Small intestine (tissue), 7 donors: ENCODE results near the gene PRKAG2. TPM values are rescaled to one million over a fixed set of nuclear protein-coding genes. Genes with fewer than 3 reads are reported as not detected.
A peak's percentile ranks its signal among the peaks of the same experiment; 100 is the strongest.

Experiments
- DNase-seq, 2 donors: peaks; one replicate each; pipeline versions ENCODE4 v3.0.0 to v3.0.0-alpha.2; 2013
- FAIRE-seq: peaks from 2 replicates; lab custom pipeline; 2012; peaks lifted over from hg19 to GRCh38; lab: Jason Lieb, UNC
- H3K27ac ChIP-seq, 3 donors: one replicate each; pipeline ENCODE4 v1.5.1; 2013; ENCODE audit warnings: low read length in 2 of 3, mild to moderate bottlenecking in 2 of 3, control low read depth in 1 of 3, inconsistent platforms in 1 of 3, low read depth in 1 of 3, moderate library complexity in 1 of 3
- H3K27me3 ChIP-seq, 3 donors: one replicate each; pipeline ENCODE4 v1.6.1; 2013; ENCODE audit warnings: low read length in 3 of 3, inconsistent platforms in 1 of 3; ENCODE audit not compliant: control insufficient read depth in 3 of 3, insufficient read depth in 3 of 3
- H3K36me3 ChIP-seq, 3 donors: one replicate each; pipeline ENCODE4 v1.6.1; 2013; ENCODE audit warnings: low read length in 3 of 3, inconsistent platforms in 1 of 3, low read depth in 1 of 3, mild to moderate bottlenecking in 1 of 3, moderate library complexity in 1 of 3; ENCODE audit not compliant: control insufficient read depth in 3 of 3, insufficient read depth in 2 of 3
- H3K4me1 ChIP-seq, 3 donors: one replicate each; pipeline ENCODE4 v1.6.1; 2013; ENCODE audit warnings: low read length in 2 of 3, inconsistent platforms in 1 of 3, low read depth in 1 of 3, mild to moderate bottlenecking in 1 of 3, moderate library complexity in 1 of 3; ENCODE audit not compliant: control insufficient read depth in 3 of 3, insufficient read depth in 2 of 3
- H3K4me3 ChIP-seq, 3 donors: one replicate each; pipeline ENCODE4 v1.5.1; 2013; ENCODE audit warnings: low read length in 3 of 3, control low read depth in 1 of 3, inconsistent platforms in 1 of 3, low read depth in 1 of 3, mild to moderate bottlenecking in 1 of 3, moderate library complexity in 1 of 3
- H3K9me3 ChIP-seq, 2 donors: one replicate each; pipeline ENCODE4 v1.6.1; 2013; ENCODE audit warnings: low read depth in 1 of 2, low read length in 1 of 2; ENCODE audit not compliant: control insufficient read depth in 2 of 2, insufficient read depth in 1 of 2
- WGBS, 3 donors: extraction: QIAGEN DNeasy Blood & Tissue Kit; methylation state at CpG; one replicate each; pipeline ENCODE4 v1.1.7; 2013; 5-methylcytosine and 5-hydroxymethylcytosine counted together
- polyA plus RNA-seq, 4 donors: library from polyadenylated mRNA; stranded (reverse) in 3 of 4; unstranded in 1 of 4; fragments of 200-250 nt in 3 of 4; fragments of 120-200 nt in 1 of 4; gene quantifications; one replicate each; pipeline versions ENCODE4 v1.2.1 to v1.2.3, GENCODE V29; 2013
- donor health status: healthy with polysubstance abuse.
- donor health status: control.
- donor health status: control.
- donor health status: Bipolar disorder and iron deficiency.
- donor health status: healthy.

The PRKAG2 gene
- polyA plus RNA-seq, 4 donors: 26.3 to 57.9 (median 49.4) TPM

DNA sequence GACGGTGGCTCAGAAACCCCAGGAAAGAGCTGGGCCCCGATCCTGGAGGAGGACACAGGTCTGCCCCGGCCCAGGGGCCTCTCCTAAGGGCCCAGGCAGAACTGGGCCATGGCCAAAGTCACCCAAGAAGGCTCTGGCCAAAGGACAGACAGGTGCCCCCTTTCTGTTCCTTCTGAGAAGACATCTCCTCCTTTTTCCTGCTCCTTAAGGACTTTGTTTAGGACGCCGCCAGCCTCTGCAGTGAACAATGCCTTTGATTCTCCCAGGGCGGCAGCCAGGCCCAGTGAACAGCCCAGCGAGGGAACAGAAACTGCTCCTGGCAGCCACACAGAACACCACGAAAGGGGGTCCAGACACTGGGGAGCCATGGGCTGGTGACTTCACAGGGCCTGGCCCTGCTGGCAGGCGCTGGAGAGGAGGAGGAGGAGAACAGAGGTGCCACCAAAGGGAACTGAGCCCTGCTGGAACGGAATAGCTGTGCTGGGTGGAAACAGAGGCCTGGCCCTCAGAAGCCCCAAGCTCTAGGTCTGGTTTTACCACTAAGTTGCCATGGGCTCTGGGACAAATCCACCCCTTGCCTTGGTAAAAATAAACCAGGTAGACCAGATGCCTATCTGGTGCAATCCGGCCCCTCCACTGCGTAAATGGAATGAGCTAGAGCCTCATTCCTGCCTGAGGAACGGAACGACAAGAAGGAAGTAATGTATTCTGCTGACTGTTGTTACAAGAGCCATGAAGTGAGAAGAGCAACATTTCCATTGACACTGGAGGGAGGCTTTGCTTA is 193.9 kb downstream of the PRKAG2 start:
- H3K4me3 ChIP-seq: no peak overlapping the region
- WGBS, 3 donors: 84 to 90% (median 85%) methylated on average over 14 of the region's 14 CpGs
- peaks cover 0 to 58% (median 0%) of the 10 kb centered on the region in 3 donors for H3K36me3 ChIP-seq
- H3K9me3 ChIP-seq: no peaks in the 10 kb centered on the region
- peaks cover 2 to 19% (median 3%) of the 10 kb centered on the region in 3 donors for H3K4me1 ChIP-seq
- no peak for DNase-seq
- no peak overlapping the region for H3K27ac ChIP-seq
- no peak for FAIRE-seq
- H3K27me3 ChIP-seq: no peaks in the 10 kb centered on the region

DNA sequence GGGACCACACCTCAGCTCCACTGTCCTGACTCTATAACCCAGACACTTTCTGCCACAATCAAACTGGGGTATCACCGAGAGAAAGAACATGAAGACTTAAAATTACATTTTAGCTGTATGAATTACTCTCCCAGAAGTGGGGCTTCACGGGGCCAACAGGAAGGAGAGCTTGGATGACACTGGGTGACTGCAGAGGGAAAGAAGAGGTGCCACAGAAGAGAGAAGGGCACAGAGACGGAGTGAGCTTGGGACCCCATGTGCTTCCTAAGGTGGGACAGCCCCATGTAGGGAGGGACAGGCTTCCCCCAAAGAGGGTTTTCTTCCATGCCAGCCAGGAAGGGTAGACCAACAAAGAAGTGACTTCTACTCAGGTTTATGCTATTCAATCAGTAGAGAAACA is 195.2 kb downstream of the PRKAG2 start:
- WGBS, 3 donors: 90 to 93% (median 90%) methylated on average over 3 of the region's 3 CpGs
- peaks cover 0 to 58% (median 0%) of the 10 kb centered on the region in 3 donors for H3K36me3 ChIP-seq
- no peaks in the 10 kb centered on the region for H3K27me3 ChIP-seq
- no peak overlapping the region for H3K4me3 ChIP-seq
- peaks cover 0 to 6% (median 2%) of the 10 kb centered on the region in 3 donors for H3K4me1 ChIP-seq
- H3K27ac ChIP-seq: peak overlapping the region in 1 of 3 donors; percentile 79
- FAIRE-seq (no peak), DNase-seq (no peak)
- H3K9me3 ChIP-seq: no peaks in the 10 kb centered on the region

DNA sequence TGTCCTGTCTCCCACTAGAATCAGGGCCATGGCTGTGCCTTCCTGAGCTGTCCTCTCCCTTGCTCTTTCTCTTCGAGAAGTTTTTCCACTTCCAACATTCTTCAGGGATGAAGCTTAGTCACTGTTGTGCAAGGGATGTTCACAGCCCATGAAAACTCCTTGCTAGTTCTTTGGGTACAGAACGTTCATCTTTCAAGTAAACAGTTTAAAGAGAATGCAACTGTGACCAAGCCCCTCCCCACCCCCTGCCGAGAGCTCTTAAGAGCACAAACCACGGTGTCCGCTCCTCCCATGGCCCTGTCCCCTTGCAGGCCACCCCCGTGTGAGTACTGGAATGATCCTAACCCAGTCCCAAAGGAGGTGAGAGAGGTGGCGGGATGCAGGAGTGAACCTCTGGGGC is 196.1 kb downstream of the PRKAG2 start:
- WGBS, 3 donors: 74 to 86% (median 82%) methylated on average over 7 of the region's 7 CpGs
- FAIRE-seq (no peak), DNase-seq (no peak)
- Histone ChIP-seq H3K4me1 (no peaks in the 10 kb centered on the region), H3K36me3 (peaks cover 0 to 57% (median 0%) of the 10 kb centered on the region in 3 donors), H3K27ac (peak overlapping the region in 1 of 3 donors; percentile 89), H3K4me3 (no peak overlapping the region), H3K9me3 (no peaks in the 10 kb centered on the region), H3K27me3 (no peaks in the 10 kb centered on the region)

DNA sequence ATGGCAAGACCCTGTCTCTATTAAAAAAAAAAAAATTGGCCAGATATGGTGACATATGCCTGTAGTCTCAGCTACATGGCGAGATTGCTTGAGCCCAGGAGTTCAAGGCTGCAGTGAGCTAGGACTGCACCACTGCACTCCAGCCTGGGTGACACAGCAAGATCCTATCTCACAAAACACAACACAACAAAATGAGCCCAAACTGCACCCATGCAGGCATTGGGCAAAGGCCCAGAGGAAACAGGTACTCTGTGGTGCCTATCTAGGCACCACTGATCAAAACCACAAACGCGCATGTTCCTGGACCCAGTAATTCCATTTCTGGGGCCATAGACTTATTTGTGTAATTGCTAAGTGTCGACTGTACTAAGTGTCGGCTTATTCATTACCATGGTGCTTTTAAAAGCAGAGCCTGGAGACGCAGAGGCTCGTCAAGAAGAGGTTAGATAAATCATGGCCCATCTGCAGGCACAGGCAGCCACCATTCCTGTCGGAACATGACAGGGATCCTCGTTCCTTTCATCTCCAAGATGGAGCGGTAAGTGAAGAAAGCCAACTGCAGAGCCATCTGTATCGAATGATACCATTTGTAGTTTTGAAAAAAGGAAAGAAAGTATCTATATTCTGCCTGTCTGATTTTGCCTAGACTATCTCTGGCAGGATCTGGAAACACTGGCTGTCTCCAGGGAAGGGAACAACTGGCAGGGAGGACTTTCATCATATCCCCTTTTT is 196.9 kb downstream of the PRKAG2 start:
- no peak overlapping the region for H3K4me3 ChIP-seq
- WGBS, 3 donors: 82 to 93% (median 88%) methylated on average over 11 of the region's 11 CpGs
- DNase-seq (no peak), FAIRE-seq (no peak)
- H3K27me3 ChIP-seq: no peaks in the 10 kb centered on the region
- no peaks in the 10 kb centered on the region for H3K4me1 ChIP-seq
- peak overlapping the region in 1 of 3 donors; percentile 89 for H3K27ac ChIP-seq
- H3K9me3 ChIP-seq: no peaks in the 10 kb centered on the region
- peaks cover 0 to 65% (median 0%) of the 10 kb centered on the region in 3 donors for H3K36me3 ChIP-seq

DNA sequence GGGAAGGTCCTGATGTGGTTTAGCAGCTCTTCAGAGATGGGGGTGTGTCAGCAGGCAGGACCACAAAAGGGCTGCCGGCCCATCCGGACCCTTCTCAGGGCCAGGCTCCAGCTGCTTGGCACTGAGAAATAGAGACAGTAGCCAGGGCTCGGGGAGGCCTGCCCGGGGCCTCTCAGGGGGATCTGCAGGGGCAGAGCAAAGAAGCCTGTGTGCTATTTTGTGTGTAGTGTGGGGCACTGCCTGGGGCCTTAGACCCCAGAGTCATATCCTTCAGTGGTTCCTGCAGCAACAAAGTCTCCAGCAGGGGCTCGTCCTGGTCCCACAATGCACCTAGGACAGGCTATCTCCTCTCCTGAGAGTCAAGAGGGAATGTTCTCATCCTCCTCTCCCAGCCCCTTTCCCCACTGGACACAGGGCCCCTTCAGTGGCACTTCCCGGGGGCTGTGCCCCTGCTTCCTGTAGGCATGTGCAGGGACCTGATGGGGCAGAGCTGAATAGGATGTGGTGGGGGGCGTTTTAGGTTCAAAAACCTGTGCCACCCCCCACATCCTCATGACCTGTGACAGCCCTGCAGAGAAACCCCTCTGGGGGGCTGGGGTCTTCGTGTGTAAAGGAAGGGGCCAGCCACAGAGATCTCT is 197.7 kb downstream of the PRKAG2 start:
- Histone ChIP-seq H3K27me3 (no peaks in the 10 kb centered on the region), H3K4me3 (no peak overlapping the region), H3K9me3 (no peaks in the 10 kb centered on the region), H3K4me1 (peaks cover 0 to 3% (median 0%) of the 10 kb centered on the region in 3 donors), H3K27ac (no peak overlapping the region), H3K36me3 (peaks cover 0 to 64% (median 0%) of the 10 kb centered on the region in 3 donors)
- DNase-seq (no peak), FAIRE-seq (no peak)
- WGBS, 3 donors: 49 to 69% (median 62%) methylated on average over 8 of the region's 8 CpGs

DNA sequence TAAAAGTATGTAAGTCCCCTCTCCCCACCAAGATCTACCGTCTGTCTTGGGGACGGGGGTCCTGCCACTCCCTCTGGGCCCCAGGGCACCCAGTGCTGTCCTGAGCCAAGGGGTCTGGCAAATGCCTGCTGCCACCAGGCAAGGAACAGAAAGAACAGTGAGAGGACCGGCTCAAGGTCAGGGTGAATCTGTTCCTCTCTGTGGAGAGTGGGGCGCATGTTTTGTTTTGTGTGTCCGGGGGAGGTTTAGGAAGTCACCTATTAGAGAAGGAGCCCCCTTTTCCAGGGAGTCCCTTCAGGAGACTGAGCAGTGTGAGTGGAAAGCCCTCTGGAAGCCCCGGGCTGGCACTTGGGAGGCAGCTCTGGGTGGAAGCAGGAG is 198.7 kb downstream of the PRKAG2 start:
- Histone ChIP-seq H3K4me1 (peaks cover 0 to 12% (median 0%) of the 10 kb centered on the region in 3 donors), H3K9me3 (no peaks in the 10 kb centered on the region), H3K36me3 (peaks cover 0 to 59% (median 0%) of the 10 kb centered on the region in 3 donors), H3K4me3 (no peak overlapping the region), H3K27ac (no peak overlapping the region), H3K27me3 (no peaks in the 10 kb centered on the region)
- DNase-seq: no peak
- 92 to 94% (median 93%) methylated on average over 6 of the region's 6 CpGs for WGBS, 3 donors
- FAIRE-seq: no peak

DNA sequence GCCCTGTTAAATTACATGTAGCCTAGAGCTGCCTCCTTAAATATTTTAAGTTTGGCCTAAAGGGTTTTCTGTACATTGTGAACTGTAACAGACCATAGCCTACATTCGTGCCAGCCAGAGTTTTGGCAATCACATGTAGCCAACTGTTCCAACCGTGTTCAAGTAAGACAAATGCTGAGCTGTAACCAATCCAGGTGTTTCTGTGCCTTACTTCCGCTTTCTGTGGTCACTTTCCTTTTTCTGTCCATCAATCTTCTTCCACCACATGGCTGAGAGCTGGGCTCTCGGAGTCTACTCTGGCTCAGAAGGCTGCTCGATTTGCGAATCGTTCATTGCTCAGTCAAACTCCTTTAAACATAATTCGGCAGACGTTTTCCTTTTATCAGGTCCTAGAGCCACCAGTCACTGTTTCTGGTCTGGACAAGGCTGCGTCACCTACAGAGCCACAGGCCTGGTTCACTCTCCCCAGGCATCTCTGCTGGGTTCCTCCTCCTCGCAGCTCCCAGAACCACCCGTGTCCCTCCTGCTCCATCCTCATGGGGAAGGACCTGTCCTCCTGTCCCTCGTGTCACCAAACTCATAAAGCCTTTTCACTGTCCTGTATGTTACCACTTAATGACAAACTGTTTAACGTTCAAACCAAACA is 199.2 kb downstream of the PRKAG2 start:
- H3K4me1 ChIP-seq: peaks cover 0 to 17% (median 2%) of the 10 kb centered on the region in 3 donors
- H3K9me3 ChIP-seq: no peaks in the 10 kb centered on the region
- no peak for DNase-seq
- FAIRE-seq: no peak
- H3K27ac ChIP-seq: no peak overlapping the region
- H3K36me3 ChIP-seq: peaks cover 0 to 58% (median 0%) of the 10 kb centered on the region in 3 donors
- no peak overlapping the region for H3K4me3 ChIP-seq
- WGBS, 3 donors: 71 to 79% (median 76%) methylated on average over 14 of the region's 14 CpGs
- no peaks in the 10 kb centered on the region for H3K27me3 ChIP-seq

DNA sequence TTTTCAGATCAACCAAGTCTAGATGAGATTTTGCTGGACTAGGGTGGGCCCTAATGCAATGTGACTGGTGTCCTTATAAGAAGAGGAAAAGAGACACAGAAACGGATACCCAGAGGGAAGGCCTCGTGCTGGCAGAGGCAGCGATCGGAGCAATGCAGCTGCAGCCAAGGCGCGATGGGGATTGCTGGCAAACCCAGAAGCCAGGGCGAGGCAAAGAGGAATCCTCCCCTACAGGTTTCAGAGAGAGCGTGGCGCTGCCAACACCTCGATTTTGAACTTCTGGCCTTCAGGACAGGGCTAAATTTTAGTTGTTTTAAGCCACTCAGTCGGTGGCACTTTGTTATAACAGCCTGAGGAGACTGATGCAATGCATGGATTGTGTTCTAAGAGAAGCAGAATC is 200.2 kb downstream of the PRKAG2 start:
- H3K27me3 ChIP-seq: no peaks in the 10 kb centered on the region
- peaks cover 0 to 54% (median 0%) of the 10 kb centered on the region in 3 donors for H3K36me3 ChIP-seq
- DNase-seq (peak in 1 of 2 donors; percentile 14), FAIRE-seq (no peak)
- H3K4me3 ChIP-seq: no peak overlapping the region
- H3K27ac ChIP-seq: no peak overlapping the region
- no peaks in the 10 kb centered on the region for H3K9me3 ChIP-seq
- 45 to 77% (median 57%) methylated on average over 11 of the region's 11 CpGs for WGBS, 3 donors
- peaks cover 0 to 19% (median 2%) of the 10 kb centered on the region in 3 donors for H3K4me1 ChIP-seq
